Activated CD4-positive, alpha-beta T cell treated with anti-CD3 and anti-CD28 coated beads for 48 hours (primary cell): ENCODE measurements around the gene PSMD14.

Experiments used
- DNase-seq: peaks from one replicate; pipeline ENCODE4 v3.0.0-alpha.2; 2020

Gene PSMD14

GRCh38 chr2:161421686-161422085, 113.5 kb downstream of the PSMD14 start:
- no peak for DNase-seq

- DNase-seq, result no peak
Measured at GRCh38 chr2:161422816-161423403, 114.7 kb downstream of the PSMD14 start.

GRCh38 chr2:161423421-161424393, 115.5 kb downstream of the PSMD14 start:
- DNase-seq, result peak; percentile 17

DNA sequence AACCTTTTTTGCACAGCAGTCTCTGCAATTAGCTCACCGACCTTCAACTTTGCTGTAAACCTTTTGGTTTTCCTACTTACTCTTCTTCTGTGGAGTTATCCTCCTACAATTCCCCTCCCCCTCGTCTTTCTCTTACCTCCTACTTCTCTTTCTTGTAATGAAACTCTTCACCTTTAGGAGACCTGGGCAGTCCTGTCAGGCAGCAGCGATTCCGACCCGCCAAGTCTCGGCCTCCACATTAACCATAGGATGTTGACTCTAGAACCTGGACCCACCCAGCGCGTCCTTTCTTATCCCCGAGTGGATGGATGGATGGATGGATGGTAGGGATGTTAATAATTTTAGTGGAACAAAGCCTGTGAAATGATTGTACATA, 116.2 kb downstream of the PSMD14 start:
- DNase-seq, result no peak

- no peak for DNase-seq
Measured at GRCh38 chr2:161424891-161425727, 116.9 kb downstream of the PSMD14 start.

- no peak for DNase-seq
Measured at GRCh38 chr2:161425728-161426454, 117.7 kb downstream of the PSMD14 start.

DNA sequence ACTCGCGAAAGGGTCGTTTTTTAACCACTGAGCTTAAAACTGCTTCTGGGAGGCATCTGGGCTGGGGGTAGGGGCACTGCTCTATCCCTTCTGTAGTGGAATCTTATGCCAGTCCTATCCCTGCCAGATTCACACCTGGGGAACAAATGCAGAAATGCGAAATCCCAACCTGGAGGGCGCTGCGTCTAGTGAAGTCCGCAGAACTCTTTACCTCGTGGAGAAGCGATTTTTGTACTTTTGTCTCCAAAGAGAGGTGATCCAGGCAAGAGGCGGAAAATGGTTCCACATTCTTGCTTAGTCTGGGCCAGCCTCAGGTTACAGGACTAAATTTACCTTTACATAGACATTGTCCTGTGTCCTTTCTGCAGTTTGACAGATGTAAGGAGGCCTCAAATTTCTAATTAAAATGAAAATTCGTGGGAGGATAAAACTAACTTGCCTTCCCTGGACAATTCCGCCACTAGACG, 118.3 kb downstream of the PSMD14 start:
- DNase-seq, result no peak

DNA sequence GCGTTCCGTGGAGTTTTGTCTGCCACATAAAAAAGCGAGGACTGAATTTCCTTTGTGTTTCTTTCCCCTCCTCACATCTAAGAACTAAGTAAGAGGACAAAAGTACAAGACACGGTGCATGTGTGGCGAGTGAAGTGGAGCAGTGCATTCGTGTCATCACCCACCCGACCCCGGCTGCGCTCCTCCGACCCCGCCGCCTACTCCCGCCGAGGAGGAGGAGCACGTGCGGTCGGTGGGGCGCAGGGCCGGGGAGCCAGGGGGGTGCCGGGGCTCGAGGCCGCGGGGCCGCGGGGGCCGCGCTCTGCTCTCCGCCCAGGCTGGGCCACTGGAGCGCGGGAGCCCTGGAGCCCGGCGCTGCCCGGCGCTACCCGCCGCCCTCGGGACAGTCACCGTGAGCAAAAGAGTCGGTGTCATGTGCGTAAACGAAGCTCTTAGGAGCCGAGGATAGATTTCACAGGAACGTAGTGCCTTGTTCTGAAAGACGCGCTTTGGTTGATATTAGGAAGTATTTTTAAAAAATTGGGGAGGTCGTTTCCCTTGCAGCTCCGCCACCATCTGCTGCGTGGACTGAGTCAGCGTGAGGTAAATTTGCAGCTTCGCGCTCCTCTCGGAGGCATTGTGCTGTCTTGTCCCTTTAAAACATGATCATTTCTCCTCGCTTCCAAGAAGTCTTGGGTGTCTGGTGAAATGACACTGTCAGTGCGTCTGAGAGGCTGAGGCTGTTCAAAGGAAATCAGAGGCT, 118.9 kb downstream of the PSMD14 start:
- DNase-seq, result peak; percentile 38

GRCh38 chr2:161427664-161428587, 119.7 kb downstream of the PSMD14 start:
- DNase-seq, result peak; percentile 26

GRCh38 chr2:161430386-161430785, 122.2 kb downstream of the PSMD14 start:
- DNase-seq, result no peak

GRCh38 chr2:161432107-161432506, 123.9 kb downstream of the PSMD14 start:
- DNase-seq, result no peak

DNA sequence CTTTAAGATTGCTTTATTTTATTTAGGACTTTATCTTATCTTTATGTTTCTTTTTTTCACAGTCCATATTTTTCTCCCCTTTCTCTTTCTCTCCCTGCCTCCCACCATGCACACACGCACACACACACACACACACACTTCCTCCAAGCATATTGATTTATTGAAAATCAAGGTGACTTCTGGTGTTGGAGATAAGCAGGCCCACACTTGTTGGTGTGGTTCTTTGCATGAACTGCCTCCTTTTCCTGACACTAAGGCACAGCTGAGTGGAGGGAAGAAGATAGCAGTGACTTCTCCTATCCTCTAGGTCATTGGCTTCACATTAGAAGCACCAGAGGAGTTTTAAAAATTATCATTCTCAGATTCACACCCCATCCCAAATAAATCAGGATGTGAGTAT, 125.9 kb downstream of the PSMD14 start:
- DNase-seq, result no peak

DNA sequence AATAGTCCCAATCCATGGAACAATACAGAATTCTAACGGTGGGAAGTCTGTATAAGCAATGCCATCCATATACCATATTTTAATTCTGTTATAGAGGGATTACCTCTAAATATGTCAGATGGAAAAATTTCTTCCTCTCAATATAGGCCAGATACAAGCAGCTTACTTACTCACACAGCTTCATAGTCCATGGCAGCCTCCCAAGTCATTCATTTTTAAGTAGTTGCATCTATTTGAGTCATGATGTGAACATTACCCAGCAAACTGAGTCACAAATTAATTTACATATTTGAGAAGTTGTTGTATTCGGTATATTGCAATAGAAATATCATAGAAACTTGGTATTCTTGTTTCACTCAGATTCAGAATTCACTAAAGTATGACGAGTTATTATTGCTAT, 128.2 kb downstream of the PSMD14 start:
- DNase-seq, result no peak

DNA sequence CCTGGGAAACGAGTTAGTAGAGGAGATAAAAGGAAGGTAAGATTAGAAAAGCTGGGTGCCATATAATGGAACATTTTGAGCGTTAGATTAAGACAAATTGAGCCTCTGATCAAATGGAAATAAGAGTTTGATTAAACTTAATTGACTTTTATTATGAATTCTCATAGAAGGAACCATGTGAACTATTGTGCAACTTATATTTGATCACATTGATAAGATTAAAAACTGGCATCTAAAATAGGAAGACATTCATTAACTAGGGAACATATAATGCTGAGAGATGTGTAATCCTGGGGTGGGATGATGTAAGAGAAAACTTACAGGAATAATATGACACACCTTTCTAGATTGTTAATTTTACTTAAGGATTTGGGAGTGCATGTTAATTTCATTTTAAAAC, 130.4 kb downstream of the PSMD14 start:
- no peak for DNase-seq

DNA sequence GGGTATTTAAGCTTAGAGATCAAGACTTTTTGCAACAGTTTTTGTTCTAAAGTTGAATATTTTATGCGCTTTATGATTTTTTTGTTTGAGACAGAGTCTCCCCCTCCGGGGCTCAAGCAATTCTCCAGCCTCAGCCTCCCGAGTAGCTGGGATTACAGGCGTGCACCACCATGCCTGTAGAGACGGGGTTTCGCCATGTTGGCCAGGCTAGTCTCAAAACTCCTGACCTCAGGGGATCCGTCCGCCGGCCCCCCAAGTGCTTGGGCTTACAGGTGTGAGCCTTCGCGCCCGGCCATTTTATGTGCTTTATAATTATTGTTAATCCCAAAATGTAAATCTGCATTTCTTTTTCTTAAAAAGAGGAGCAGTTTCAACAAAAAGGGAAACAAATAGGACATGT, 136.9 kb downstream of the PSMD14 start:
- DNase-seq, result no peak

- DNase-seq, result no peak
Measured at GRCh38 chr2:161448431-161448830, 140.2 kb downstream of the PSMD14 start.
